H9 (cell line): ENCODE measurements around the gene LPP. TPM values are rescaled to one million over a fixed set of nuclear protein-coding genes. Genes with fewer than 3 reads are reported as not detected.

Source experiments
- DNase-seq: peaks from one replicate; pipeline ENCODE4 v3.0.0-alpha.2; 2017
- H2AFZ ChIP-seq: one replicate; pipeline ENCODE4 v1.6.1; 2013; ENCODE audit warnings: mild to moderate bottlenecking, low read length, control low read depth, moderate library complexity
- H2AK5ac ChIP-seq: 2 replicates; pipeline ENCODE4 v1.6.1; 2013; ENCODE audit warnings: low read length, control low read depth, mixed read lengths; ENCODE audit not compliant: insufficient read length
- H2BK120ac ChIP-seq: one replicate; pipeline ENCODE4 v1.6.1; 2013; ENCODE audit warnings: low read depth, mild to moderate bottlenecking, low read length, control low read depth, inconsistent platforms; ENCODE audit not compliant: poor library complexity, severe bottlenecking
- H2BK12ac ChIP-seq: 2 replicates; pipeline ENCODE4 v1.6.1; 2013; ENCODE audit warnings: low read length, control low read depth, mixed read lengths, low read depth; ENCODE audit not compliant: insufficient read length
- H2BK15ac ChIP-seq: 2 replicates; pipeline ENCODE4 v1.6.1; 2013; ENCODE audit warnings: low read depth, low read length, control low read depth
- H2BK20ac ChIP-seq: one replicate; pipeline ENCODE4 v1.6.1; 2013; ENCODE audit warnings: low read depth, mild to moderate bottlenecking, low read length, control low read depth, inconsistent platforms; ENCODE audit not compliant: poor library complexity, severe bottlenecking
- H2BK5ac ChIP-seq: 2 replicates; pipeline ENCODE4 v1.6.1; 2013; ENCODE audit warnings: low read length, control low read depth, mixed read lengths; ENCODE audit not compliant: insufficient read length
- H3K14ac ChIP-seq: 2 replicates; pipeline ENCODE4 v1.6.1; 2013; ENCODE audit warnings: low read length, control low read depth; ENCODE audit not compliant: insufficient read depth
- H3K18ac ChIP-seq: 2 replicates; pipeline ENCODE4 v1.6.1; 2013; ENCODE audit warnings: low read depth, mild to moderate bottlenecking, mixed read lengths, low read length, control low read depth; ENCODE audit not compliant: insufficient read length
- H3K23ac ChIP-seq: 2 replicates; pipeline ENCODE4 v1.6.1; 2013; ENCODE audit warnings: low read length, control low read depth, mixed read lengths, low read depth; ENCODE audit not compliant: insufficient read length
- H3K23me2 ChIP-seq: 2 replicates; pipeline ENCODE4 v1.6.1; 2013; ENCODE audit warnings: low read depth, mild to moderate bottlenecking, mixed read lengths, low read length, control low read depth; ENCODE audit not compliant: insufficient read length, poor library complexity, severe bottlenecking
- H3K27ac ChIP-seq: 2 replicates; pipeline ENCODE4 v1.5.1; 2013; ENCODE audit warnings: low read length, control low read depth, mixed read lengths, low read depth; ENCODE audit not compliant: insufficient read length
- H3K27me3 ChIP-seq: 2 replicates; pipeline ENCODE4 v1.6.1; 2013; ENCODE audit warnings: low read length, control low read depth, inconsistent platforms; ENCODE audit not compliant: insufficient read depth
- H3K4ac ChIP-seq: 2 replicates; pipeline ENCODE4 v1.6.1; 2013; ENCODE audit warnings: low read depth, mild to moderate bottlenecking, control low read depth, inconsistent platforms, low read length, moderate library complexity
- H3K4me1 ChIP-seq: 2 replicates; pipeline ENCODE4 v1.6.1; 2013; ENCODE audit warnings: low read length, control low read depth, inconsistent platforms; ENCODE audit not compliant: insufficient read depth
- H3K4me2 ChIP-seq: 2 replicates; pipeline ENCODE4 v1.6.1; 2013; ENCODE audit warnings: low read length, control low read depth, mixed read lengths; ENCODE audit not compliant: insufficient read length, insufficient read depth
- H3K56ac ChIP-seq: 2 replicates; pipeline ENCODE4 v1.6.1; 2013; ENCODE audit warnings: low read depth, mild to moderate bottlenecking, mixed read lengths, low read length, control low read depth; ENCODE audit not compliant: insufficient read length
- H3K79me1 ChIP-seq: 2 replicates; pipeline ENCODE4 v1.6.1; 2013; ENCODE audit warnings: low read depth, mild to moderate bottlenecking, moderate library complexity, low read length, control low read depth, inconsistent platforms; ENCODE audit not compliant: insufficient read depth, poor library complexity, severe bottlenecking
- H3K79me2 ChIP-seq: 2 replicates; pipeline ENCODE4 v1.6.1; 2013; ENCODE audit warnings: low read length, control low read depth, inconsistent platforms; ENCODE audit not compliant: insufficient read depth
- H3K9ac ChIP-seq: 2 replicates; pipeline ENCODE4 v1.6.1; 2013; ENCODE audit warnings: low read length, control low read depth, mixed read lengths; ENCODE audit not compliant: insufficient read length; ENCODE audit errors: extremely low read depth
- H3K9me3 ChIP-seq: one replicate; pipeline ENCODE4 v1.6.1; 2013; ENCODE audit warnings: low read depth, low read length, inconsistent platforms; ENCODE audit not compliant: control insufficient read depth
- H3T11ph ChIP-seq: one replicate; pipeline ENCODE4 v1.6.1; 2013; ENCODE audit warnings: mild to moderate bottlenecking, low read length, control low read depth, inconsistent platforms
- H4K20me1 ChIP-seq: one replicate; pipeline ENCODE4 v1.6.1; 2013; ENCODE audit not compliant: control insufficient read depth, insufficient read length, insufficient read depth
- H4K5ac ChIP-seq: 2 replicates; pipeline ENCODE4 v1.6.1; 2013; ENCODE audit warnings: low read depth, mild to moderate bottlenecking, mixed read lengths, low read length, control low read depth; ENCODE audit not compliant: insufficient read length
- H4K8ac ChIP-seq: replicated peaks from 2 replicates; pipeline ENCODE4 v1.6.1; 2013; ENCODE audit warnings: low read length, control low read depth, mixed read lengths, low read depth; ENCODE audit not compliant: insufficient read length
- H4K91ac ChIP-seq: 2 replicates; pipeline ENCODE4 v1.6.1; 2013; ENCODE audit warnings: low read depth, mild to moderate bottlenecking, moderate library complexity, mixed read lengths, low read length, control low read depth; ENCODE audit not compliant: insufficient read length
- H3K27ac Mint-ChIP-seq, 3 experiments: 2 replicates in 2 of 3; 3 replicates in 1 of 3; pipeline ENCODE4 v1.8.0; 2020 to 2021; ENCODE audit warnings: mixed read lengths in 3 of 3, mild to moderate bottlenecking in 1 of 3, moderate library complexity in 1 of 3
- H3K27me3 Mint-ChIP-seq: 2 replicates; pipeline ENCODE4 v1.8.0; 2021; ENCODE audit warnings: low read depth, mild to moderate bottlenecking, moderate library complexity, mixed read lengths
- H3K36me3 Mint-ChIP-seq, 3 experiments: 2 replicates in 2 of 3; 3 replicates in 1 of 3; pipeline ENCODE4 v1.8.0; 2020 to 2021; ENCODE audit warnings: low read depth in 3 of 3, mixed read lengths in 3 of 3; ENCODE audit not compliant: insufficient read depth in 1 of 3
- H3K4me1 Mint-ChIP-seq, 2 experiments: 2 replicates each; pipeline ENCODE4 v1.8.0; 2020; ENCODE audit warnings: mixed read lengths in 2 of 2
- H3K4me3 Mint-ChIP-seq, 2 experiments: 2 replicates in 1 of 2; 3 replicates in 1 of 2; pipeline ENCODE4 v1.8.0; 2020 to 2021; ENCODE audit warnings: mild to moderate bottlenecking in 2 of 2, mixed read lengths in 2 of 2, moderate library complexity in 1 of 2
- H3K9me3 Mint-ChIP-seq, 2 experiments: 2 replicates in 1 of 2; 3 replicates in 1 of 2; pipeline ENCODE4 v1.8.0; 2020; ENCODE audit warnings: mild to moderate bottlenecking in 2 of 2, mixed read lengths in 2 of 2, moderate library complexity in 1 of 2
- CTCF ChIP-seq: fragments of 200-600 bp; sonication (generic); conservative IDR thresholded peaks from 3 replicates; pipeline ENCODE4 v1.8.0; 2021; ENCODE audit warnings: antibody characterized with exemption, mild to moderate bottlenecking
- WGBS: extraction: QIAGEN DNeasy Blood & Tissue Kit; methylation state at CpG from one replicate; pipeline ENCODE4 v1.1.7; 2013; ENCODE audit warnings: missing lambda C conversion rate, low lambda C conversion rate, mixed read lengths; ENCODE audit not compliant: insufficient read length; ENCODE audit errors: extremely low coverage; 5-methylcytosine and 5-hydroxymethylcytosine counted together
- total RNA-seq: library from RNA; stranded (reverse); gene quantifications from 2 replicates; pipeline ENCODE4 v1.2.1, GENCODE V29; 2021

Gene LPP
- total RNA-seq, 1 experiment from 2014 or later: 64.6 TPM

GRCh38 chr3:188875413-188875812 is 721.5 kb downstream of the LPP start:
- Histone ChIP-seq H3K27me3 (no peaks in the 10 kb centered on the region), H4K8ac (no peak overlapping the region), H3K18ac (no peak overlapping the region), H3K9me3 (no peaks in the 10 kb centered on the region), H3K4me1 (no peaks in the 10 kb centered on the region), H3K79me2 (no peaks in the 10 kb centered on the region), H3T11ph (no peak overlapping the region), H3K27ac (no peak overlapping the region), H3K23ac (no peak overlapping the region), H3K4ac (no peak overlapping the region), H3K23me2 (no peaks in the 10 kb centered on the region), H3K14ac (no peak overlapping the region), H3K9ac (no peak overlapping the region), H4K20me1 (no peaks in the 10 kb centered on the region), H3K79me1 (no peaks in the 10 kb centered on the region), H2AFZ (no peak overlapping the region), H4K91ac (no peak overlapping the region), H2BK20ac (no peak overlapping the region), H2BK12ac (no peak overlapping the region), H2BK120ac (no peak overlapping the region), H2BK5ac (no peak overlapping the region), H3K56ac (no peak overlapping the region), H2BK15ac (no peak overlapping the region), H2AK5ac (no peak overlapping the region), H3K4me2 (no peak overlapping the region), H4K5ac (no peak overlapping the region)
- Mint-ChIP-seq H3K9me3 (no peaks in the 10 kb centered on the region; a peak in 1 of 5 replicates), H3K4me1 (peaks cover 4 to 5% of the 10 kb centered on the region in 2 experiments; a peak in 3 of 4 replicates), H3K27ac (no peak overlapping the region), H3K4me3 (no peak overlapping the region), H3K36me3 (0 out of 7 replicates have a peak, but pooled peaks cover 0 to 6% (median 0%) of the 10 kb centered on the region in 3 experiments), H3K27me3 (no peaks in the 10 kb centered on the region)
- no CpG with 5 or more reads among the region's 1 CpG for WGBS
- DNase-seq: no peak
- TF ChIP-seq CTCF: no peak
